ENCODE results near the gene FAM184B.

GRCh38 chr4:17624821-17625220 is 156.6 kb downstream of the FAM184B start:
- TF ChIP-seq CTCF (conservative IDR thresholded peaks at IDR 0.05; ENCODE audit: low read depth, low read length) (no peak), EZH2 (IDR thresholded peaks at IDR 0.05; ENCODE audit: low read length, unreplicated experiment) (no peak), EZH2phosphoT487 (IDR thresholded peaks at IDR 0.05; ENCODE audit: borderline replicate concordance, low read length) (no peak)
